Activated CD8-positive, alpha-beta memory T cell treated with anti-CD3 and anti-CD28 coated beads for 24 hours (primary cell): ENCODE measurements around the gene MAFB.

Experiments
- DNase-seq: peaks from one replicate; pipeline ENCODE4 v3.0.0-alpha.2; 2020

Gene MAFB

DNA sequence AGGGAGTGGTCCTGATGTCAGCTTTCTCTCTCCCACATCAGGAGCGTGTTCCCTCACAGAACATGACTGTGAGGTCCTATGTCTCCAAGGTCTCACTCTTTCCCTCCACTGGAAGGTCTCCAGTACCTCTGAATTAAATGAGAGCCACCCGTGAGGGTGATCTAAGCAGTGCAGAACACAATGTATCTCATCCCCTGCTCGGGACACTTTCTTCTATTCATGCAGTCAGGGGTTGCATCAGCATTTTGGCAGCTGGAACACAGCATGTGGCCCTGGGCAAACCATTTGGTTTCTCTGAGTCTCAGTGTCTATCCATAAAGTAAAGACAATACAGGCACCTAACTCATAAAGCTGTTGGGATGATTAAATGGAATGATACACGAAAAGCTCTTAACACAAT is 34.2 kb downstream of the MAFB start:
- no peak for DNase-seq

DNA sequence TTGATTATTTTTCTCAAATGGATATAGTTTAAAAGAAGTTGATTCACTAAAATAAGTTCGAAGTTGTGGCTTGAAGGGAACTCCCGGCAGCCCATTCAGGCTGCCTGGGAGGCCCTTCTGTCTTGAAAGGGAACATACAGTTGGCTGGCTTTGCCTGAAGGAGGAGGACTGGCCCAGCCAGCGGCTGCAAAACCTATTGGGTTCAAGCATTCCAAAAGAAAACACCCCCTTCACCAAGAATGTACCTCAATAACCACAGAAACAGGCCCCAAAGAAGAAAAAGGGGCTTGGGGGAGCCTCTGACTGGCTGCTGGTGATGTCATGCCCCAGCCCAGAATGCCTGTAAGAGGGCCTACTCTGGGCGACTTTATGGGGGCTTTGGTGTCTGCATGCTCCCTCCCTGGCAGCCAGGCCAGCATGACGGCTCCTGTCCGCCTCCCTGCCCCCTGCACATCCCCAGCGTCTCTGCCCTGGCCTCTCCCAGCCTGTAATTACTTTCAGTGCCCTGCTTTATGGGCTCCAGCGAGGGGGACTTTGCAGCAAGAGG is 36.5 kb downstream of the MAFB start:
- DNase-seq: no peak

DNA sequence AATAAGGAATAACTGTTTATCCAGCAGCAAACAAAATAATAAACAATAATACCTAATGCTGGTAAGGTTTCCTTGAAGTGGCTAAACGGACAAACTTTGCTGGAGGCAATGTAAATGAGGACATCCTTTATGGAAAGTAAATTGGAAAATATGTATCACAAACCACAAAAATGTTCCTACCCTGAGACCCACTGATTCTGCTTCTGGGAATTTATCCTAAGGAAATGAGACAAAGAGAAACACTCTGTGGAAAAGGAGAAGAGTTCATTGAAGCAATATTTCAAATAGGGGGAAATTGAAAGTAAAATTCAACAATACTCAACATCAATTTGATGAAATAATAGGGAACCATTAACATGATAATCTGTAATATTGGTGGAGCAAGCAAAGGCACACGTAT is 37.9 kb downstream of the MAFB start:
- no peak for DNase-seq

DNA sequence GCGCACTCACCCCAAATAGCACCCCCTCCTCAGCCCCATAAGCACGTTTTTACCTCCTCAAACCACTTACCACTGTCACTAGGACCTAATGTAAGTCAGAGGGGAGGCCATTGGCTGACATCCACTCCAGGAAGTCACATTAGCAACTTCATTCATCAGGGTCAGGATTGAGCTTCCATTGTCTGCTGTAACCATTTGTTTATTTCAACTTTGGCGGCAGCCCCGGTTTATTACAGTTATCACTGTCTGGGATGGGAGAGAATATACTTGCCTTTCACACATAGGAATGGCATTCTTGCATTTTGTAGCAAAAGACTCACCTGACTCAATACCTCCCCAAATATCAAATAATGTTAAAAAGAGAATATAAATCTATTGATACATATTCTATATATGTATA is 38.3 kb downstream of the MAFB start:
- DNase-seq: no peak

DNA sequence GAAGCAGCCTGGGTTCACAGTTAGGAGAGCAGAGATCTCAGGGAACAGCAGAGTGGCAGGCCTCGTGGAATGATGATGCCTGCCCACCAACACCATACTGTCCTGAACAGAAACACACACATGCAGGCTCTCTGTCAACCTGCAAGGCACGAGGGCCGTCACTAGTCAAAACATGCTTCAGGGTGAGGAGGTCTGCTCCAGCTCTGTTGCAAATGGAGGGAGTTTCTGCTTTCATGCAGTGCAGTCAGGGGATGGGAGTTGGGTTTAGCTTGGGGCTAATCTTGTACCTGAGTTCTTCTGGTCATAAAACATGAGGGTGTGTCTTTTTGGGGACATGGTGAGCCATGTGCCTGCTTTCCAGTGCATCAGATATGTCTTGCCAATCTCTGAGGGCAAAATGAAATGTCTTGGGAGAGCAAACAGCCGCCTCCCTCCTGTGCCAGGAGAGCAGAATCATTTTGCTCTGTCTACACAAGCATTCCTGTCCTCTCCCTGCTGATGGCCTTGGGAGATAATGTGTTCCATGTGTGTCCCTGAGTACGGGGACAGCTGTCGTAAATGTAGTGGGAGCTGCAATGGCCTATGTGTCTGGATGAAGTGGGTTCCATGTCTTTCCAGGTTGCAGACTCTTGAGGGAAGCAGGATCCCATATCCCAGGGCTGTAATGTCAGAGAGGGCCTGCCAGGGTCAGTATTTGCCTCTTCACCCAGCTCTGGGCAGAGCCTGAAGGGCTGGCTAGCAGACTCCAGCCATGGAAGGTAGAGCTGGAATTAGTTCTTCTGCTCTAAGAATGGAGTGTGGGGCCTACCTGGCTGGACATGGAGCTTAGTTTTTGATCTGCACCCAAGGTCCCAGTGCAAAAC is 40.6 kb downstream of the MAFB start:
- no peak for DNase-seq

DNA sequence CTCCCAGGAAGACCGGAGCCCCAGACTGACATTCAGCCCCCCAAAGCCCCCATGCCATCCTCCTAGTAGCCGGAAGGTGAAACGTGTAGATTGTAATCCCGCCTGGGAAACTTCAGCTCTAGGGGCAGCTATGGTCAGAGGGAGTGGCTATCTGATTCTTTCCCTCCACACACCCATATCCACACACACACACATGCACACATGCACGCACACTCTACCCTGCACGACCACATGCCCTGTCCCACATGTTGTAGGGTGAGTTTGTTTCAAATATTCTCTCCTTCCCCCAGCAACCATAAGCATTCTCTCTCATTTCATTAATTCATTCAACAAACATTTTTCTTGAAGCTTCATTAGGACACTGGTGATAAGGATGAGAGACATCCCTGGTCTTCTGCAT is 42.2 kb downstream of the MAFB start:
- no peak for DNase-seq

DNA sequence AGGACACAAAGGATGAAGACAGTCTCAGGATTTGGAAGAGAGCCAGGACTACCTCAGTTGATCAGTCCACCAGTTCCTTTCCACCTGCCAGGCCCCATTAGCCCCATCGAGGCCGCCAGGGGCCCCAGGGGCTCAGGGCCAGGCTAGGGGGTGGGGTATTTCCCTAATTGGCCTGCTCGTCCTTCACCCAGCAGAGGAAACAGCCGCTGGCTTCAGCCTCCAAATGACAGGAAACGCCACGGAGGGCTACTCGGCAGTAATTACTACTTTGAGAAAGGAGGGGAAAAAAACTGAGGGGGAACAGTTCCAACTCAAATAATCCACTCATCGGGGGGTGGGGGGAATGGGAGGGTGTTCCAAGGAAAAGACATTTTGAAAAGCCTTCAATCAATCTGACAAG is 42.7 kb downstream of the MAFB start:
- no peak for DNase-seq

DNA sequence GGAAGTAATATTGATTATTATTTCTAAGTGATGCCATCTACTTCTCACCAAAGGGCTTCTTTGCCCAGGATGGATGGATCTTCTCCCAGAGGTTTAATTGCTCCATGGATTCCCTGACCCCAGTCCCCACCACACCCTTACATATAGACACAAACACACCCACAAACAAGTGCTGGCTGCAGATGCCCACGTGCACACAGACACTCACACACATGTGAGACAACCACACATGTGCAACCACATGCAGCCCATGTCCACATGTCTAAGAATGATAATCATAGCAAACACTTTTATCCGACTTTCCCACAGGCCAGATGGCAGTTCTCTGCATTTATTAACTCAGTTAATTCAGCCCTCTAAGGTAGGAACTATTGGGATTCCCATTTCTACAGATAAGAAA is 44.2 kb downstream of the MAFB start:
- no peak for DNase-seq

DNA sequence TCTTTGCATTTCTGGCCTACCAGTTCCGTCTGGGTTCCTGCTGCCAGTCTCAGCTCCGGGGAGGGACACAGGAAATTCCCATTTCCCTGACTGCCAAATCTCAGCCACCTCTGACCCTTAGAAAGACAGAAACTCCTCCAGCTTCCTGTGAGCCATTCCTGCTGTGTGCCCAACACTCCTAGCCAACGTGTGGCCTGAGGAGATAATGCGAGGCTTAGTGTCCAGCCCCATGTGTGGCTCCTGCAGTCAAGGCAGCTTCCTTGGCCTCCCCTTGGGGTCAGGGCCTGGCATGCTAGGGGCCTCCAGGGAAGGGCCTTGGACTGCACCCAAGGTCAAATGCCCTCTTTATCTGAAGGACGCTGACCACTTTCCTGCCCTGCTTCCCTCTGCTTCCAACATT is 45.1 kb downstream of the MAFB start:
- no peak for DNase-seq

DNA sequence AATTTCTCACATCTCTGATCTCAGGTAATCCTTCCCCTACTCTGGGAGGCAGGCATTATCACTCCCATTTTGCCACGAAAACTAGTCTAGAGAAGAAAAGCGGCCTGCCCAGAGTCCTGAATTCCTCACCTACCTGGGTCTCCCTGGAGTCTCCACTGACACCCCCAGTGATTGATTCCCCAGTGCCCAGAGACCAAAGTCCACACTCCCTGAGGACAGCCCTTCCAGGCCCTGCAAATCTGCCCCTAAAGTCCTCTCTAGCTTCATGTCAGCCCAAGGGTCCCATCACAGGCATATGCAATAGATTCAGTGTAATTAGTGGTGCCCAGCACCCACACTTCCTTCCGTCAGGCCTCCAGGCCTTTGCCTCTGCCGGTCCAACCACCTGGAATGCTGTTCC is 47.2 kb downstream of the MAFB start:
- DNase-seq: no peak

DNA sequence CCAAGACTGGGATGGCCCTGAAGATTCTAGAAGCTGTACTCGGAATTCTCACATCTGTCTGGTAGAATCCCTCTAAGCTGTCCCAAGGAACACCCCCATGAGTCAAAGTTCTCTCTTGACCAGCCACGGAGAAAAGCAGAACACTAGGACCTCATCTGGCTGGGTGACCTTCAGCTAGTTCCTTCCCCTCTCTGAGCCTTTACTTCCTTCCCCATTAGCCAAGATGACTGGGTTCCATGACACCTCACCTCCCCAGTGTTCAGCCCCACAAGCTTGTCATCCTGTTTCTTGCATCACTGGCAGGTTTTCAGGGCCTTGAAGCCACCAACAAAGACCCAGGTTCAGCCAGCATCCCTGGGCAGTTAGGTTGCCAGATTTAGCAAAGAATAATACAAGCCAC is 47.8 kb downstream of the MAFB start:
- no peak for DNase-seq

DNA sequence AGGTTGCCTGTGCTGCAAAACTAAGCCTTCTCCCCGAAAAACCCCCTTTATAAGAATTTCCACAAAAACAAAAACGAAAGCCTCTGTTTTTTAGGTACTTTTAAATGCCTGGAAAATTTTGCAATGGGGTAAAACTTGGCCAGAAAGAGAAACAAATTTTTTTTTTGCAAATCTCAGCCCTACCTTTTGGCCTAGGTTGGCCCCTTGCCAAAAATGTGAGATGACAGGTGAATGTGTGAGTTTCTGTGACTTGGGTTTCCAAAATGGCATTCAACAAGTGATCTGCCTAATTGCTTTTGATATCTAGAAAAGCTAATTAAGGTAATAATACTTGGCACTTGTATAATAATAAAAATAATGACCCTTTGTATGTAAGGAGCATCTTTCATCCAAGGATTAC is 48.4 kb downstream of the MAFB start:
- DNase-seq: no peak

DNA sequence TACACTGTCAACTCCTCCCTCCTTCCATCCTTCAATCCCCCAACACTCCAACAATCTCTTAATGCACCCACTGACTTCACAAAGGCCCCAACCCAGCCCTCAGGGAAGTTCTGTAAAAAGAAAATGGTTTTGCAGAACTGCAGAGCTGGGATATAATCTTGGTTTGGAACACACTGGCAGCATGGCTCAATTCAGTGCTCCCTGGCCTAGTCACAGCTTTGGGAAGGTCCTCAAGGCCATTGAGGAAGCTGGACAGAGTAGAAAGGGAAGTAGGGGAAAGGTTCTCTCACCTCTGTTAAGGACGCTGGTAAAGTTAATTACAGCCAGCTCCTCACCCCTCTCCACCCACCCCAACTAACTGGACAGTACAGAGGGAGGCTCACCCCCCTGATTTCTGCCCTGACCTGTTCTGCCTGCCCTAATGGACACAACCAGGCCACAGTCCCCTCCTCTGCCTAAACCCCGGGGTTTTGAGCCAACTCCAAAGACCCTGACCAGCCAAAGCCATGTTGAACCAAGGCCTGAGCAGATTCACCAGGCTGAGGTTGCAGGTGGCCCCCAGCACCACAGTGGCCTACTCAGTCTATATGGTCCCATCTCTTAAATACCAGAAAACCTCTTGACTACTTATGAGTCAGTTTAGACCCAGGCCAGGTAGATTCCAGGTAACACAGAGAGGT is 49.2 kb downstream of the MAFB start:
- no peak for DNase-seq

DNA sequence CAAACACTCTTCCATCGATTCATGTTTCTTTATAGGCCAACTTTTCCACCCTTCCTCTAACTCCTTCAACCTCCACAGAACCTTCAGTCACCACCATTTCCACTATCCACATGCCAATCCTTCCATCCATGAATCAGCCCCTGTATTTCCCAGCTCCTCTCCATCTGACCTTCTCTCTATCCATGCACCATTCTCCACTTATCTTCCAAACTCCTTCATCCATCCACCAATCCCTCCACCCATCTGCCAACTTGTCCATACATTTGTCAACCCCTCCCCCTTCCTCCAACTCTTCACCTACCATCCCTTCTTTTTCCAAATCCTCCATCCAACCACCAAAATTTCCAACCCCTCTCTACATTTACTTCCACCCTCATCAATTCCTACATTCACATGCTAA is 49.9 kb downstream of the MAFB start:
- DNase-seq: no peak

DNA sequence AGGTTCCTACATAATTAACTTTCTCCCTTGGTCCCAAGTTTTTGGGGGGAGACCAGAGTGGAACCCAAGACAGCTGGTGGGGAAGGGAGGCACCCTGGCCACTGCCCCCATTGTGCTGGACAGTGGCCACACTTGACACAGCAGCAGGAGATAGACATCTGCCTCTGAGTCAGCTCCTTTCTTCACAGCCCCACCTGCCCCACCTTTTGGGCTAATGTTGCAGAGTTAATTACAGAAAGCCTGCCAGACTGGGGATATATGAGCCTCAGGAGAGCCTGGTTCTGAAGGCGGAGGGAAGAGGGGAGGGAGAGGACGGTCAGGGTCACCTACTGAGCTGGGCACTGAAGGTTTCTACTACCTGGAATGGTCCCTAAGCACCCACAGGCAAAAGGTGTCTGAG is 50.6 kb downstream of the MAFB start:
- peak; percentile 17 for DNase-seq

DNA sequence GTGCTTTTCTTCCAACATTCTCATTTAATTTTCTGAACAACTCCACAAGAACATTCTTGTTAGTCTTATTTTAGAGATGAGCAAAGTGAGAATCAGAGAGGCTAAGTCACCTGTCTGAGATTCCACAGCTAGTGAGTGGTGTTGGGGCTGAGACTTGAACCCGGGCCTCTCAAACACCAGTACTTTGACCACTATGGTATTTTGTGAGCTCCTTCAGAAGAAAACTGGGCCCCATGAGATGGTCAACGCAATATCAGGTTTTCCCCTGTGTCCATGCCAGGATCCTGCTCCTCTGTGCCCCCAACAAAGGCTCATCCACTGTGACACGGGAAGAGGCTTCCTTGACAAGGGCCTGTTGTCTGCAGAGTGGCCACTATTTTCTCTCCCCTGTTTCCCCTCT is 51.9 kb downstream of the MAFB start:
- DNase-seq: peak; percentile 4

DNA sequence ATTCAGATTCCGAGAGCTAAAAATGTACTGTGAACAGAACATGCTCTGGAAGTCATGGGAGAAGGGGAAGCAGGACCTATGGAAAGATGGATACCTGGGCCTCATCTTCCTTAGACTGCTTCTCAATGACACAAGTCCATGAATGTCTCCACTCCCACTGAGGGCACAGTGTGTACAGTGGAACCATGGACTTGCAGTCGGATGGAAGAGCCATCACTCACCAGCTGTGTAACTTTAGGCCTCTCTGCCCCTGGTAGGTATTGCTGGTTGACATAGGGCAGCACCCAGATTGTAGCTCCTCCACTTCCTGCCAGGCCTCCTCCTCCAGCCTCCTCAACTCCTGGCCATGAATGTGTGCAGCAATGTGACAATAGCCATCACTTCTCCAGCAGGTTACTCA is 52.5 kb downstream of the MAFB start:
- DNase-seq: peak; percentile 40

DNA sequence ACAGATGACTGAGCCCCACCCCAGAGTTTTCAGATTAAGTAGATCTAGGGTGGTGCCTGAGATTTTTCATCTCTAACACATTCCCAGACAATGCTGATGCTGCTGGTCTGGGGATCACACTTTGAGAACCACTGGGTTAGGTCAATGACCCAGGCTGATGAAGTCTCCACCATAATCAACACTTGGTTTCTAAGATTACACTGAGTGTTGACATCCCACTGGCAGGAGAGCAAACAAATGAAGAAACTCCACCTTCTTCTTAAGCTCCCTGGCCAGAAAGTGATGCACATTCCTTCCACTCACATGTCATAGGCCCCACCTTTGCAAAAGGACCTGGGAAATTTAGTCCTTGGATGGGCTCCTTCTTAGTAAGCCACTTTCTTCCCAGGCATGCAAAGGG is 53.1 kb downstream of the MAFB start:
- DNase-seq: no peak
